HG03159 (cell line): Measurements from ENCODE around the gene ALMS1.
"Not testable (repeated sequence)": the region's sequence is repeated elsewhere in the genome, so short reads cannot be mapped to it uniquely, and the experiment has no call there.

Source experiments
- ATAC-seq: cut with Tn5 transposase; IDR thresholded peaks from one replicate; pipeline ENCODE4 v1.9.1; 2021; ENCODE audit warnings: mild to moderate bottlenecking, moderate library complexity; ENCODE audit not compliant: unreplicated experiment

ALMS1 gene

DNA sequence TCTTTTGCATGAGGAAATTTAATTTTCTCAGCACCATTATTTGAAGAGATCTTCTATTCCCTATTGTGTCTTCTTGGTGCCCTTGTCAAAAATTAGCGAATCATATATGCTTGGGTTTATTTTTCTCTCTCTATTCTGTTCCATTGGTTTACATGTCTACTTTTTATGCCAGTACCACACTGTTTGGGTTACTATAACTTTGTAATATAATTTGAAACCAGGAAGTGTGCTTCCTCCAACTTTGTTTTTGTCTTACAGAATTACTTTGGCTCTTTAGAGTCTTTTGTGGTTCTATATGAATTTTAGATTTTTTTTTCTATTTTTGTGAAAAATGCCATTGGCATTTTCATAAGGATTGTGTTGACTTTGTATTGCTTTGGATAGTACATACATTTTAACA is 17.6 kb downstream of the ALMS1 start:
- ATAC-seq = no peak

DNA sequence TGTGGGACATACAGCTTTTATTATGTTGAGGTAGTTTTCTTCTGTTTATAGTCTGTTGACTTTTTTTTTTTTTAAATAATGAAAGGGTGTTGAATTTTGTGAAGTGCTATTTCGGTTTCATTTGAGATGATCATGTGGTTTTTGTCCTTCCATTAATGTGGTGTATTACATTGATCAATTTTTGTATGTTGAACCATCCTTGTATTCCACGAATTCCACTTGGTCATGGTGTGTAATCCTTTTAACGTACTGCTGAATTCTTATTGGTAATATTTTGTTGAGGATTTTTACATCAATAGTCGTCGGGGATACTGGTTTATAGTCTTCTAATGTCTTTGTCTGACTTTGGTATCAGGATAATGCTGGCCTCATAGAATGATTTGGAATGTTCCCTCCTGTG is 18.8 kb downstream of the ALMS1 start:
- no peak for ATAC-seq

DNA sequence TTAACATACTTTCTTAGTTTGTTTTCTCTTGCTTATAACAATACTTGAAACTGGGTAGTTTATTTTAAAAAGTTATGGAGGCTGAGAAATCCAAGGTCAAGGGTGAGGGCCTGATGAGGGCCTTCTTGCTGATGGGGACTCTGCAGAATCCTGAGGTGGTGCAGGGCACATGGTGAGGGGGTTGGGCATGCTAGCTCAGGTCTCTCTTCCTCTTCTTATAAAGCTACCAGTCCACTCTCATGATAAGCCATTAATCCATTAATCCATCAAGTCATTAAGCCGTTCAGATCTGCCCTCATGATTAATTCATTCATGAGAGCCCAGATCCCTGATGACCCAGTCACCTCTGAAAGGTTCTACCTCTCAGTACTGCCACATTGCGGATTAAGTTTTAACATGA is 21.4 kb downstream of the ALMS1 start:
- ATAC-seq = no peak

- ATAC-seq = peak; percentile 76
Observed at GRCh38 chr2:73408198-73408597, 22.6 kb downstream of the ALMS1 start.

GRCh38 chr2:73414696-73415095 is 29.1 kb downstream of the ALMS1 start:
- no peak for ATAC-seq

DNA sequence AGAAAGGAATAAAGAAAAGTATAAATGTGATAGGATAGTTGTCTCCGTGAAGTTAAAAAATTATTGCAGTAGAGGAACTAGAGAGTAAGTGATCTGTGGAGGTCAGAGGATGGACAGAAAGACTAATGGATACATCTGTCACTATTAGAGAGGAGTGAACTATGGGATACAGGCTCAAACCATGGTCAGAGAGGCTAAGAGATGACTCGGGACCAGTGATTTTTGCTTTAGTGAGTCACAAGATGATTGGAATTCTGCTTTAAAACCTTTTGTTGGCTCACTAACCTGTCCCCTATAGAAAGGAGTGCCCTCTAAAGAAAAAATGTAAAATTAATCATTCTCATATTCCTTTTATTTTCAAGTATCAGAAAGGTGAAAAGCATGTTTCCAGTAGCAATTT is 30.3 kb downstream of the ALMS1 start:
- ATAC-seq = no peak

DNA sequence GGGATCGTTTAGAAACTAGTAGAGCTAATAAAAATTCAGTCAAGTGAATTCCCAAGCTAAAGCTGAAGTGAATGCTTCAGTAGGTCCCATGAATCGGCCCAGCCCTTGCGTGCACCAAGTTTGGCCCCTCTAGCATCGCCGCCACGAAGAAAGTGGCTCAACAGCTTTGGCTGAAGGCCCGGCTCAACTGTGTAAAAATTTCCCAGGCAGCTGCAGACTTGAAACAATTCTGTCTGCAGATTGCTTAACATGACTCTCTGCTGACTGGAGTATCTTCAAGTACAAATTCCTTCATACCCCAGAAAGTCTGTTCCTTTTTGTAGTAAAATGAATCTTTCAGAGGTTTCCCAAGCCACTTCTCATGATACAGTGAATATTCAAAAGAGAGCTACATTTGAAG is 32.7 kb downstream of the ALMS1 start:
- ATAC-seq = no peak

DNA sequence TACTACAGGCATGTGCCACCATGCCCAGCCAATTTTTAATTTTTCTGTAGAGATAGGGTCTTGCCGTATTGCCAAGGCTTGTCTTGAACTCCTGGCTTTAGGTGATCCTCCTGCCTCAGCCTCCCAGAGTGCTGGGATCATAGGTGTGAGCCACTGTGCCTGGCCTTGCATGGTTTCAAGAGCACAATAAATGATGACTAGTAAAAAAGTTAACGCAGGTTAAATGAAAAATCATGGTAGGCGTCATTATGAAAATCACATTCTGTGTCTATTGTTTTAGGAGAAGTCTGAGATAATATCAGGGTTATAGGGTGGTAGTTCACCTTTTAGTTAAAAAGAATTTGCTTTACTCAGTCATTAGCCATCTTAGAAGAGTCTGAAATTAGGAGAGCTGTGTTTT is 38.3 kb downstream of the ALMS1 start:
- no peak for ATAC-seq

GRCh38 chr2:73426176-73426575 is 40.5 kb downstream of the ALMS1 start:
- ATAC-seq = no peak

GRCh38 chr2:73436019-73436418 is 50.4 kb downstream of the ALMS1 start:
- no peak for ATAC-seq

DNA sequence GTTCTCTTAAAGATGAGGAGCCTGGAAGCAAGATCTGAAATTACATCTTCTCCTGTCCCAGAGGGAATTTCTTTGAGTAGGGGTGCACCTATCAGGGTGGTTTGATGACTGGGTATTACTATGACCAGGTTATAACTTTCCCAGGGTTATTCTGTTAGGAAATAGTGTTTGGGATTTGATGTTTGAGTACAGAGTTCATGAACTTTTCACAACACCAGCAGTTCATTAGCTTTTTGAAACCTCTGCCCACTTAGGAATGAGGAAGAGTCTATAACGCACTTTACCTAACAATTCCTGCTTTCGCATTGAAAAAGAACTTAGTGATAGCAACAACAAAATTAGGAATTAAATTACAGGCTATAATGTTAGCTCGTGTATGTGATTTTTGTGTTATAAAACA is 58.6 kb downstream of the ALMS1 start:
- no peak for ATAC-seq

GRCh38 chr2:73448856-73449255 is 63.2 kb downstream of the ALMS1 start:
- no peak for ATAC-seq

DNA sequence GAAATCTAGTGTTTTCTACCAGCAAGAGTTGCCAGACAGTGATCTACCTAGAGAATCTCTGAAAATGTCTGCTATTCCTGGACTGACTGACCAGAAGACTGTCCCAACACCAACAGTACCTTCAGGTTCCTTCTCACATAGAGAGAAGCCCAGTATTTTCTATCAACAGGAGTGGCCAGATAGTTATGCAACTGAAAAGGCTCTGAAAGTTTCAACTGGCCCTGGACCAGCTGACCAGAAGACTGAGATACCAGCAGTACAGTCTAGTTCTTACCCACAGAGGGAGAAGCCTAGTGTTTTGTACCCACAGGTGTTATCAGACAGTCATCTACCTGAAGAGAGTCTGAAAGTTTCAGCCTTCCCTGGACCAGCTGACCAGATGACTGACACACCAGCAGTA is 63.8 kb downstream of the ALMS1 start:
- no peak for ATAC-seq

DNA sequence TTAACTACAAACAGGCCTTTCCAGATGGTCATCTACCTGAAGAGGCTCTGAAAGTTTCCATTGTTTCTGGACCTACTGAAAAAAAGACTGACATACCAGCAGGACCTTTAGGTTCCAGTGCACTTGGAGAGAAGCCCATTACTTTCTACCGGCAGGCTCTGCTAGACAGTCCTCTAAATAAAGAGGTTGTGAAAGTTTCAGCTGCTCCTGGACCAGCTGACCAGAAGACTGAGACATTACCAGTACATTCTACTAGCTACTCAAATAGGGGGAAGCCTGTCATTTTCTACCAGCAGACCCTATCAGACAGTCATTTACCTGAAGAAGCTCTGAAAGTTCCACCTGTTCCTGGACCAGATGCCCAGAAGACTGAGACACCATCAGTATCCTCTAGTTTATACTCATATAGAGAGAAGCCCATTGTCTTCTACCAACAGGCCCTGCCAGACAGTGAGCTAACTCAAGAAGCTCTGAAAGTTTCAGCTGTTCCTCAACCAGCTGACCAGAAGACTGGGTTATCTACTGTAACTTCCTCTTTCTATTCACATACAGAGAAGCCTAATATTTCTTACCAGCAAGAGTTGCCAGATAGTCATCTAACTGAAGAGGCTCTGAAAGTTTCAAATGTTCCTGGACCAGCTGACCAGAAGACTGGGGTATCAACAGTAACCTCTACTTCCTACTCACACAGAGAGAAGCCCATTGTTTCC is 65.8 kb downstream of the ALMS1 start:
- peak; percentile 92 for ATAC-seq

- no peak for ATAC-seq
Observed at GRCh38 chr2:73457982-73458381, 72.3 kb downstream of the ALMS1 start.

GRCh38 chr2:73462388-73462787 is 76.8 kb downstream of the ALMS1 start:
- not testable (repeated sequence) for ATAC-seq

DNA sequence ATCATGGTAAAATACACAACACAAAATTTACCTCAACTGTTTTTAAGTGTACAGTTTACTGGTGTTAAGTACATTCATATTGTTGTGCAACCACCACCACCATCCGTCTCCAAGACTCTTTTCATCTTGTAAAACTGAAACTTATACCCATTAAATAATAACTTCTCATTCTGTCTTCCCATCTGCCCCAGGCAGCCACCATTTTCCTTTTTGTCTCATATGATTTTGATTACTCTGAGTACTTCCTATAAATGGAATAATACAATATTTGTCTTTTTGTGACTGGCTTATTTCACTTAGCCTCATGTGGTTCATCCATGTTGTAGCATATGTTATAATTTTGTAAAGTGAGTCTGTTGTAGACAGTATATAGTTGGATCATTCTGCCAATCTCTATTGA is 82.7 kb downstream of the ALMS1 start:
- ATAC-seq = no peak

DNA sequence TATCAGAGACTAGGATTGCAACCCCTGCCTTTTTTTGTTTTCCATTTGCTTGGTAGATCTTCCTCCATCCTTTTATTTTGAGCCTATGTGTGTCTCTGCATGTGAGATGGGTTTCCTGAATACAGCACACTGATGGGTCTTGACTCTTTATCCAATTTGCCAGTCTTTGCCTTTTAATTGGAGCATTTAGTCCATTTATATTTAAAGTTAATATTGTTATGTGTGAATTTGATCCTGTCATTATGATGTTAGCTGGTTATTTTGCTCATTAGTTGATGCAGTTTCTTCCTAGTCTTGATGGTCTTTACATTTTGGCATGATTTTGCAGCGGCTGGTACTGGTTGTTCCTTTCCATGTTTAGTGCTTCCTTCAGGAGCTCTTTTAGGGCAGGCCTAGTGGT is 98.2 kb downstream of the ALMS1 start:
- not testable (repeated sequence) for ATAC-seq

- ATAC-seq = no peak
Observed at GRCh38 chr2:73487112-73487657, 101.5 kb downstream of the ALMS1 start.

DNA sequence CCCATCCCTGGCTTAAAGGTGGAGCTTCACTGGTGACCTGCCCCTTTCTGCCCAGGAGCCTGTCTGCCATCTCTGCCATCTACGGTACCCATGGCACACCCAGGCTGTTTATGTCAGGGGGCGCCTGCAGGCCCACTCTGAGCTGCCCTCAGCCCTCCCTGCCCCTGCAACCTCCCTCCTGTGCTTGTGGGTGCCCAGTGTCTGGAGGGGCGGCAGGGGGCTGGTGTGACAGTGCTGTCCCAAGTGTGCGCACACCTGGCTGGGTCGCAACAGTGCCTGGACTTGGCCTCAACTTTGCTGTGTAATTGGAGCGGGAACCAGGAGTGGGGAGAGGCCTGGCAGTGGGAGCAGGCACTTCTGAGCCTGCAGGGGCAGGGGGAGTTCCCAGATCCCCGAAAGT is 102.4 kb downstream of the ALMS1 start:
- no peak for ATAC-seq

GRCh38 chr2:73489053-73489452 is 103.4 kb downstream of the ALMS1 start:
- ATAC-seq = no peak

DNA sequence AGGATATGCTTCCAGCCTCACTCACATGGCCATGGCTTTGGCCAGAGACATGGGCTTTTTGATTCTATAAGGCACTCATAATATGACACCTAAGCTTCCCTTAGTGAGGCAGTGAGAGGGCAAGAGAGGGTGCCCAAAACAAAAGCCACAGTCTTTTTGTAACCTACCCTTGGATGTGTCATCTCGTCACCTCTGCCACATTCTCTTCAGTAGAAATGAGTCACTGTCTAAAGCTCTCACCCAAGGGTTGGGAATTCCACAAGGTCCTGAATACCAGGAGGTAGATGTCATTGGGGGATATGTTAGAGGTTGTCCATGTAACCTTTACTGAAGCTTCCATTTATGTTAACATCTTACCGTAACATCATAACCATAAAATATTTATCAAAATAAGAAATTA is 108.4 kb downstream of the ALMS1 start:
- no peak for ATAC-seq

GRCh38 chr2:73503992-73504570 is 118.4 kb downstream of the ALMS1 start:
- no peak for ATAC-seq
